Hepatocyte (in vitro differentiated cells): ENCODE measurements around the gene PRKCA.

Source experiments
- EZH2 ChIP-seq: fragments of 200-600 bp; sonication (generic); IDR thresholded peaks from 2 replicates; pipeline ENCODE4 v1.6.1; 2016; ENCODE audit warnings: antibody characterized with exemption, mild to moderate bottlenecking, borderline replicate concordance
- TF ChIP-seq, protein P1 (sequence below): fragments of 200-600 bp; sonication (generic); IDR thresholded peaks from 2 replicates; pipeline ENCODE4 v1.5.1; 2016; ENCODE audit warnings: antibody characterized with exemption, mild to moderate bottlenecking; ENCODE audit not compliant: poor library complexity

GRCh38 chr17:66403846-66404556 is 101.6 kb downstream of the PRKCA start:
- TF ChIP-seq, protein P1, sequence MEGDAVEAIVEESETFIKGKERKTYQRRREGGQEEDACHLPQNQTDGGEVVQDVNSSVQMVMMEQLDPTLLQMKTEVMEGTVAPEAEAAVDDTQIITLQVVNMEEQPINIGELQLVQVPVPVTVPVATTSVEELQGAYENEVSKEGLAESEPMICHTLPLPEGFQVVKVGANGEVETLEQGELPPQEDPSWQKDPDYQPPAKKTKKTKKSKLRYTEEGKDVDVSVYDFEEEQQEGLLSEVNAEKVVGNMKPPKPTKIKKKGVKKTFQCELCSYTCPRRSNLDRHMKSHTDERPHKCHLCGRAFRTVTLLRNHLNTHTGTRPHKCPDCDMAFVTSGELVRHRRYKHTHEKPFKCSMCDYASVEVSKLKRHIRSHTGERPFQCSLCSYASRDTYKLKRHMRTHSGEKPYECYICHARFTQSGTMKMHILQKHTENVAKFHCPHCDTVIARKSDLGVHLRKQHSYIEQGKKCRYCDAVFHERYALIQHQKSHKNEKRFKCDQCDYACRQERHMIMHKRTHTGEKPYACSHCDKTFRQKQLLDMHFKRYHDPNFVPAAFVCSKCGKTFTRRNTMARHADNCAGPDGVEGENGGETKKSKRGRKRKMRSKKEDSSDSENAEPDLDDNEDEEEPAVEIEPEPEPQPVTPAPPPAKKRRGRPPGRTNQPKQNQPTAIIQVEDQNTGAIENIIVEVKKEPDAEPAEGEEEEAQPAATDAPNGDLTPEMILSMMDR = no peak
- no peak for TF ChIP-seq EZH2
